Activated naive CD8-positive, alpha-beta T cell (primary cell): ENCODE data around the gene NSF.

Experiments used
- H3K27ac Mint-ChIP-seq: one replicate; pipeline ENCODE4 v1.8.0; 2021; ENCODE audit warnings: mixed read lengths
- H3K27me3 Mint-ChIP-seq: one replicate; pipeline ENCODE4 v1.8.0; 2021; ENCODE audit warnings: mixed read lengths
- H3K36me3 Mint-ChIP-seq: one replicate; pipeline ENCODE4 v1.8.0; 2021; ENCODE audit warnings: mixed read lengths
- H3K4me1 Mint-ChIP-seq: one replicate; pipeline ENCODE4 v1.8.0; 2021; ENCODE audit warnings: low read depth, mixed read lengths
- H3K4me3 Mint-ChIP-seq: one replicate; pipeline ENCODE4 v1.8.0; 2021; ENCODE audit warnings: mild to moderate bottlenecking, mixed read lengths
- H3K9me3 Mint-ChIP-seq: one replicate; pipeline ENCODE4 v1.8.0; 2021; ENCODE audit warnings: low read depth, mixed read lengths

Gene NSF

GRCh38 chr17:46727572-46728348 is 137.3 kb downstream of the NSF start:
- no peaks in the 10 kb centered on the region for H3K27me3 Mint-ChIP-seq
- no peaks in the 10 kb centered on the region for H3K4me1 Mint-ChIP-seq
- H3K4me3 Mint-ChIP-seq = no peak overlapping the region
- peaks cover 9% of the 10 kb centered on the region for H3K36me3 Mint-ChIP-seq
- no peaks in the 10 kb centered on the region for H3K9me3 Mint-ChIP-seq
- H3K27ac Mint-ChIP-seq = no peak overlapping the region

GRCh38 chr17:46730026-46730425 is 139.6 kb downstream of the NSF start:
- H3K9me3 Mint-ChIP-seq = no peaks in the 10 kb centered on the region
- H3K27me3 Mint-ChIP-seq = no peaks in the 10 kb centered on the region
- no peak overlapping the region for H3K27ac Mint-ChIP-seq
- H3K4me3 Mint-ChIP-seq = no peak overlapping the region
- no peaks in the 10 kb centered on the region for H3K4me1 Mint-ChIP-seq
- peaks cover 9% of the 10 kb centered on the region for H3K36me3 Mint-ChIP-seq

GRCh38 chr17:46730679-46731078 is 140.2 kb downstream of the NSF start:
- Mint-ChIP-seq H3K27ac (no peak overlapping the region), H3K9me3 (no peaks in the 10 kb centered on the region), H3K36me3 (peaks cover 9% of the 10 kb centered on the region), H3K4me1 (no peaks in the 10 kb centered on the region), H3K27me3 (no peaks in the 10 kb centered on the region), H3K4me3 (no peak overlapping the region)

- Mint-ChIP-seq H3K36me3 (peaks cover 5% of the 10 kb centered on the region), H3K4me3 (no peak overlapping the region), H3K4me1 (no peaks in the 10 kb centered on the region), H3K27me3 (no peaks in the 10 kb centered on the region), H3K9me3 (no peaks in the 10 kb centered on the region), H3K27ac (no peak overlapping the region)
Observed at GRCh38 chr17:46732160-46732559, 141.7 kb downstream of the NSF start.

- Mint-ChIP-seq H3K36me3 (peaks cover 2% of the 10 kb centered on the region), H3K4me3 (no peak overlapping the region), H3K9me3 (no peaks in the 10 kb centered on the region)
Observed at GRCh38 chr17:46732754-46733398, 142.4 kb downstream of the NSF start.

GRCh38 chr17:46733837-46734475 is 143.5 kb downstream of the NSF start:
- Mint-ChIP-seq H3K4me1 (no peaks in the 10 kb centered on the region), H3K4me3 (no peak overlapping the region), H3K36me3 (peaks cover 2% of the 10 kb centered on the region), H3K27me3 (no peaks in the 10 kb centered on the region), H3K27ac (no peak overlapping the region), H3K9me3 (no peaks in the 10 kb centered on the region)

More at GRCh38 chr17:46732754-46733398, 142.4 kb downstream of the NSF start:
- Mint-ChIP-seq H3K27ac (no peak overlapping the region), H3K27me3 (no peaks in the 10 kb centered on the region), H3K4me1 (no peaks in the 10 kb centered on the region)

- no peak overlapping the region for H3K4me3 Mint-ChIP-seq
- H3K27me3 Mint-ChIP-seq = no peaks in the 10 kb centered on the region
- H3K9me3 Mint-ChIP-seq = no peaks in the 10 kb centered on the region
- no peak overlapping the region for H3K27ac Mint-ChIP-seq
- no peaks in the 10 kb centered on the region for H3K4me1 Mint-ChIP-seq
- H3K36me3 Mint-ChIP-seq = peaks cover 4% of the 10 kb centered on the region
Observed at GRCh38 chr17:46736100-46736499, 145.6 kb downstream of the NSF start.

GRCh38 chr17:46737326-46737725 is 146.9 kb downstream of the NSF start:
- Mint-ChIP-seq H3K27ac (no peak overlapping the region), H3K27me3 (no peaks in the 10 kb centered on the region), H3K4me3 (no peak overlapping the region), H3K4me1 (no peaks in the 10 kb centered on the region), H3K36me3 (peaks cover 2% of the 10 kb centered on the region), H3K9me3 (no peaks in the 10 kb centered on the region)

- no peaks in the 10 kb centered on the region for H3K4me1 Mint-ChIP-seq
- H3K27ac Mint-ChIP-seq = no peak overlapping the region
- no peaks in the 10 kb centered on the region for H3K27me3 Mint-ChIP-seq
- no peak overlapping the region for H3K4me3 Mint-ChIP-seq
- H3K36me3 Mint-ChIP-seq = peaks cover 2% of the 10 kb centered on the region
- no peaks in the 10 kb centered on the region for H3K9me3 Mint-ChIP-seq
Observed at GRCh38 chr17:46738544-46738943, 148.1 kb downstream of the NSF start.

GRCh38 chr17:46739982-46740381 is 149.5 kb downstream of the NSF start:
- Mint-ChIP-seq H3K27ac (no peak overlapping the region), H3K27me3 (no peaks in the 10 kb centered on the region), H3K9me3 (no peaks in the 10 kb centered on the region), H3K36me3 (peaks cover 2% of the 10 kb centered on the region), H3K4me3 (no peak overlapping the region), H3K4me1 (no peaks in the 10 kb centered on the region)

GRCh38 chr17:46741122-46741730 is 150.8 kb downstream of the NSF start:
- H3K9me3 Mint-ChIP-seq = no peaks in the 10 kb centered on the region
- H3K36me3 Mint-ChIP-seq = peaks cover 2% of the 10 kb centered on the region
- H3K4me3 Mint-ChIP-seq = no peak overlapping the region
- H3K27ac Mint-ChIP-seq = no peak overlapping the region
- no peaks in the 10 kb centered on the region for H3K27me3 Mint-ChIP-seq
- H3K4me1 Mint-ChIP-seq = no peaks in the 10 kb centered on the region

GRCh38 chr17:46742565-46743270 is 152.2 kb downstream of the NSF start:
- no peak overlapping the region for H3K27ac Mint-ChIP-seq
- H3K27me3 Mint-ChIP-seq = no peaks in the 10 kb centered on the region
- no peak overlapping the region for H3K4me3 Mint-ChIP-seq
- peaks cover 2% of the 10 kb centered on the region for H3K36me3 Mint-ChIP-seq
- H3K9me3 Mint-ChIP-seq = no peaks in the 10 kb centered on the region
- H3K4me1 Mint-ChIP-seq = no peaks in the 10 kb centered on the region

- no peak overlapping the region for H3K27ac Mint-ChIP-seq
- H3K4me3 Mint-ChIP-seq = no peak overlapping the region
- peaks cover 4% of the 10 kb centered on the region for H3K36me3 Mint-ChIP-seq
- no peaks in the 10 kb centered on the region for H3K4me1 Mint-ChIP-seq
- no peaks in the 10 kb centered on the region for H3K27me3 Mint-ChIP-seq
- H3K9me3 Mint-ChIP-seq = no peaks in the 10 kb centered on the region
Observed at GRCh38 chr17:46744441-46744840, 154.0 kb downstream of the NSF start.

GRCh38 chr17:46745376-46745775 is 154.9 kb downstream of the NSF start:
- H3K36me3 Mint-ChIP-seq = peaks cover 2% of the 10 kb centered on the region
- H3K4me1 Mint-ChIP-seq = no peaks in the 10 kb centered on the region
- no peak overlapping the region for H3K4me3 Mint-ChIP-seq
- no peaks in the 10 kb centered on the region for H3K9me3 Mint-ChIP-seq
- no peaks in the 10 kb centered on the region for H3K27me3 Mint-ChIP-seq
- no peak overlapping the region for H3K27ac Mint-ChIP-seq
